Vagina (tissue), 2 donors: ENCODE measurements around the gene POLR2B.

Source experiments
- CTCF ChIP-seq, 3 experiments: fragments of 450-650 bp in 2 of 3; fragments of 200-600 bp in 1 of 3; sonication (generic) in 1 of 3; IDR thresholded peaks; one replicate each; pipeline ENCODE4 v1.5.1; 2017 to 2019; ENCODE audit warnings: antibody characterized with exemption in 3 of 3, mild to moderate bottlenecking in 2 of 3, moderate library complexity in 2 of 3
- POLR2A ChIP-seq, 2 donors: fragments of 450-650 bp; IDR thresholded peaks; one replicate each; pipeline ENCODE4 v1.6.1; 2017; ENCODE audit warnings: antibody characterized with exemption in 2 of 2, mild to moderate bottlenecking in 2 of 2, moderate library complexity in 2 of 2
- POLR2AphosphoS5 ChIP-seq, 2 donors: sonication (generic); formaldehyde crosslinking; IDR thresholded peaks; one replicate each; pipeline ENCODE4 v1.9.0; 2017; ENCODE audit warnings: antibody characterized with exemption in 2 of 2, mild to moderate bottlenecking in 2 of 2, low read depth in 1 of 2; ENCODE audit not compliant: insufficient read depth in 1 of 2

- no peak for TF ChIP-seq CTCF (IDR thresholded peaks at IDR 0.05)
- TF ChIP-seq POLR2A (IDR thresholded peaks at IDR 0.05): no peak
- TF ChIP-seq POLR2AphosphoS5 (IDR thresholded peaks at IDR 0.05; ENCODE audit: insufficient read depth in 1 of 2, low read depth in 1 of 2): no peak
These were observed 64.0 kb downstream of the POLR2B start for GRCh38 chr4:57042711-57043169.
